SIG-M5 treated with dmso at 0.1 percent for 504 hours (cell line): ENCODE measurements around the gene OR4D1.

Experiments
- DNase-seq: peaks from one replicate; lab custom pipeline; 2025; ENCODE audit not compliant: unreplicated experiment; lab: John Stamatoyannopoulos, UW

The OR4D1 gene

DNA sequence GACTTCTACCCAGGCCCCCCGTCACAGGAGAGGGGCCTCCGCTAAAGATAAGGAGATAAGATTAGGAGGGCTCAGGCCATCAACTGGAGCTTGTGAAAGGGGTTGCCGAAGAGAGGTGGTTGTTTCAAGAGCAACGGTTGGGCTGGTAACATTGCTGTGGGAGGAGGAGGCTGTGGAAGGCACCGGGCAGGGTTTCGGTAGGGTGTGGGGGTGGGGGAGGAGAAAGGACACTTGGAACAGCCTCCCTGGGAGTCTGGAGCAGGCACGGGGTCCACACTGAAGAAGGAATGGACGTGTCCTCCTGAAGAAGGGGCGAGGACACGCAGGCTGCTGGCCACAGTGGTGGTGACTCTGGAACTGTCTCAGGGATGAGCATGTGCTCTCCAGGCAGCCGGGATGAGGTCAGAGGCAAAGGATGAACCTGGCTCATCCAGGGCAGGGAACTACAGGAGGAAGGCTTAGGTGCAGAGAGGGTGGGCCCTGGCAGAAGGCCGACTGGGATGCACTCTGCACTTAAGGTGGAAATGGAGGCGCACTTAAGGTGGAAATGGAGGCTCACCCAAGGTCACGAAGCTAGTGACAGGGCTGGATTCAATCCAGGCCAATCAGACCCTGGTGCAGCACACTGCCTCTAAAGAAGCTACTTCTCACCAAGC, 43.2 kb downstream of the OR4D1 start:
- no peak for DNase-seq

DNA sequence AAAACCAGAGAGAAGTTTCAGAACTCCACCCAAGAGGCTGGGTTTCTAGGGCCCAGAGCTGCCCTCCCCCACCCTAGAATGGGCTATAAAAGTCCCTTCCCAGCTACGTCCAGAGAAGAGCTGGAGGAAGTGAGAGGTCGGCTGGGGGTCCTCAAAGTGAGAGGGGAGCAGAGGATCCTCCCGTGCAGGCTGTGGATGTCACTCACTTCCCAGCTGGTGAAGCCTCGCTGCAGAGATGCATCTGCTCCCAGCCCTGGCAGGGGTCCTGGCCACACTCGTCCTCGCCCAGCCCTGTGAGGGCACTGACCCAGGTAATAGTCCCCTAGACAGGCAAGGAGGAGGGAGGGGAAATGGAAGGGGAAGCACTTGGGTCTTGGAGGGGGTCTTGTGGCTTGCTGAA, 44.4 kb downstream of the OR4D1 start, which contains the start of gene EPX:
TSS of gene EPX (plus strand) at position 115 of the 400 bp plus-strand sequence. CDS start at position 236, 121 bp downstream.
- no peak for DNase-seq

DNA sequence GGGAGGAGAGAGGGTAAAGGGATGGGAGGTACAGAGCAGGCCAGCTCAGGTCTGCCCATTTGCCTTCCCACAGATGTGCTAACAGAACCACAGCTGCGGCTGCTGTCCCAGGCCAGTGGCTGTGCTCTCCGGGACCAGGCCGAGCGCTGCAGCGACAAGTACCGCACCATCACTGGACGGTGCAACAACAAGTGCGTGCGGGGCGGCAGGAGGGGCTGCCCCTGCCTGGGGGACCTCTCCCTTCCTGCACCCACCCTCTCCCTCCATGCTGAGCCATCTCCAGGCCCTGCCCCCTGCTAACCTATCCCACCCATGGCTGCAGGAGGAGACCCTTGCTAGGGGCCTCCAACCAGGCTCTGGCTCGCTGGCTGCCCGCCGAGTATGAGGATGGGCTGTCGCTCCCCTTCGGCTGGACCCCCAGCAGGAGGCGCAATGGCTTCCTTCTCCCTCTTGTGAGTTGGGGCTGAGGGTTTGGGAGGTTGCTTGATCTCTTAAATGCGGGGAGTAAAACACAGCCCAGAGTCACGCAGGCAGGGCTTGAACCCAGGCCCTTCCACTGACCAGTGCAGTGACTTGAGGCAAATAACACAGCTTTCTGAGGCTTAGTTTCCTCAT, 45.6 kb downstream of the OR4D1 start:
- no peak for DNase-seq

DNA sequence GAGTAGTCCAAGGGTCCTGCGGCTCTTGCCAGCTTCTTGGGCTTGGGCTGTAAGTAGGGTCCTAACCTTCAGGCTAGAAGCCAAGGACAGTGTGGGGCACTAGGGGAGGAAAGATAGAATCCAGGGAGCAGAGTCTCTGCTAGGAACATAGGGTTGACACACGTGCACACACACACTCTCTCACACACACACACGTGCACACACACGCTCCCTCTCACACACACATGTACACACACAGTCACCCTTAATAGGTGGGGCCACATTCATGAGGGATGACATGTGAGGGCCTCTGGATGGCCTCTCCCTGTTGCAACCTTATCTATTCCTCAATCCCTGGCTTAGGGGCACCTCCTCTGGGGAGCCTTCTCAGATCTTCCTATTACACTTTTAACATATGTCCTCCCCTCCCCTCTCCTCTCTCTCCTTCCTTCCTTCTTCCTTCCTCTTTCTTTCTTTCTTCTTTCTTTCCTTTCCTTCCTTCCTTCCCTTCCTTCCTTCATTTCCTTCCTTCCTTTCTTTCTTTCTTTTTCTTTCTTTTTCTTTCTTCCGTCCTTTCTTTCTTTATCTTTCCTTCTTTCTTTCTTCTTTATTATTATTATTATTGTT, 47.4 kb downstream of the OR4D1 start:
- DNase-seq: no peak

DNA sequence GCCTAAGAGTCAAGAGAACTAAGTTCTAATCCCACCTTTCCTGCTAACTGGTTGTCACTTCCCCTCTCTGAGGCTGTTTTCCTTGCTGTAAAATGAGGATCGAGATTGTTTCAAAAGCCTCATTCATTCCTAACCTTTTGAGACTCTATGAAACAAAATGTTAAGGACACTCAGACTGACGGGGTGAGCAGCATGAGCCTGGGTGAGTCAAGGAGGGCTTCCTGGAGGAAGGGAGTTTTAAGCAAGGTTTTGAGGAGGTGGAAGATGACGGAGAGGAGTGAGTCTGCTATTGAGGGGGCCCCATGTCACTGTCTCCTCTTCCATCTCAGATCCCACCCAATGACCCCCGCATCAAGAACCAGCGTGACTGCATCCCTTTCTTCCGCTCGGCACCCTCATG, 48.4 kb downstream of the OR4D1 start:
- no peak for DNase-seq

DNA sequence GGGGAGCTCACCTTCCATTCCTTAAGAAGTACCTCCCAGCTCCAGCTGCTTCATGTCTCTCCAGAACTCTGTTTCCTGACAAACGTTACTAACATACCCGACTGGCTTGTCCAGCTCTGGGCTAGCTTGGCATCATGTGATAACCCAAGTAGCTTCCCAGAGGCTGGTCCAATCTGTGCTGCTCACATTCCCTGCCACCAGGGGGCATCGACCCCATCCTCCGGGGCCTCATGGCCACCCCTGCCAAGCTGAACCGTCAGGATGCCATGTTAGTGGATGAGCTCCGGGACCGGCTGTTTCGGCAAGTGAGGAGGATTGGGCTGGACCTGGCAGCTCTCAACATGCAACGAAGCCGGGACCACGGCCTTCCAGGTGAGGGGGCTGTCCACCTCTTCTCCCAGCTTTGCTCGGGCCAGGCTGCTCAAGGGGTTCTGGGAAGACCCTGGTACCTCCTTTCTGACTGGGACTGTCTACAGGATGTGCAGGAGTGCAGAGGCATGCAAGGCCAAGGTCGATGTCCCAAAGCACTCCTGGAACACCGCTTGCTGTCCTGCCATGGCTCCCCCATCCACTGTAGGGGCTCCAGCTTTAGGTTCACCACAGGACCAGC, 51.9 kb downstream of the OR4D1 start:
- peak; percentile 74 for DNase-seq

DNA sequence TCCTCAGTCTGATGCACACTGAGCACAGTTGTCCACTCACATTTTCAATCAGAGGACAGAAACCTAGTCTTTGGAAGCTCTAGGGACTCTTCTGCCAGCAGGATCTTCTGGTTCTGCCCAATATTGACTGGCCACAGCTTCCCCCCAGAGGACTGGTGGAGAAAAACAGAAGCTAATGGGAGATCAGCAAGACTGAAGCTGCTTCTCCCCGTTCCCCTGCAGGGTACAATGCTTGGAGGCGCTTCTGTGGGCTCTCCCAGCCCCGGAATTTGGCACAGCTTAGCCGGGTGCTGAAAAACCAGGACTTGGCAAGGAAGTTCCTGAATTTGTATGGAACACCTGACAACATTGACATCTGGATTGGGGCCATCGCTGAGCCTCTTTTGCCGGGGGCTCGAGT, 54.7 kb downstream of the OR4D1 start:
- no peak for DNase-seq

DNA sequence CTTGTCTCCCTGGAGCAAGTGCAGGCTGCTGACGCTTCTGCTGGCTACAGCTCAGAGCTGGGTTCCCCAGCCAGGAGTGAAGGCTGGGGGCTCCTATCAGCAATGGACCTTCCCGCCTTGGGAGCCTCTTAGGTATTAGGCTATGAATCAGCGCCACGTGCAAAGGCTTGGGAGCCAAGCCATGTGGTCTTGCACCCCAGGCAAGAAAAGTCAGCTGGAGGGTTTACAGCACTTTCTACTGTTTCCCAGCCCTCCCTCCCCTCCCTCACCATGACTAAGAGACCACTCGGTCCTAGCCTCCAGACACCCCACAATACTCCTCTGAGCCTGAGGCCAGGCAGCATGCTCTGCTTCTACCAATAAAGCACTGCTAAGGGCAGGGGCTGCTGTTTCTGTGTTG, 56.6 kb downstream of the OR4D1 start:
- DNase-seq: no peak

DNA sequence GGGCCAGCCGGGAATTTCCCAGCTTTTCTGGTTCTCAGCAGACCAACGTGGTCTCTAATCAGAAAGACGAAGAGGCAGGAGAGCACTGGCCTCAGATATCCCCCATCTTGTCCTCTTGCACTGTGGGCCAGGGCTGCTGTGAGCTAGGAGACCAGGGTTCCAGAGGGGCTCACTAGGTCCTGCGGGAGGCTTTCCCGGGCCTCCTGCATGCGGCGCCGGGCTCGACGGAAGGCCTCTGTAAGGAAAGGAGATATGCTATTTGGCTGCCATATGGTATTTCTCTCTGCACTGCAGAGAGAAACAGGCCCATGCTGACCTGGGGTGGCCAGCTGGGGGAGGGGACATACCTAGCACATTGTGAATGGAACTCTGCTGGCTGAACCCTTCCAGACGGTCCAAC, 57.8 kb downstream of the OR4D1 start:
- DNase-seq: no peak

DNA sequence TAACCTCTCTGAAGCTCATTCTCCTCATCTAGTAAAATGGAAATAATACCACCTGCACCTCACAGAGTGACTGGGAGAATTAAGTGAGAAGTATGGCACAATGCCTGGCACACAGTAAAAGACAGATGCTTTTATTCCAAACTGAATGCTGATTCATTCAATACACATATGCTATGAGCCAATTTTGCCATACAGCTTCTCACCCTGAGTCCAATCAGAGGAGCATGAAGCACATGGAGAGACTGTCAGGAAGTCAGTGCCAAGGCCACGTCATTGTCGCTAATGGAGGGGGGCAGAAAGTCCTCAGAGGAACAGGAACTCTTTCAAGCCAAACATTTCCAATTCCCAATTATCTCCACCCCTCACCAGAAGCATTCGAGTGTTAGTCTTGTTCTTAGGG, 59.3 kb downstream of the OR4D1 start:
- no peak for DNase-seq

DNA sequence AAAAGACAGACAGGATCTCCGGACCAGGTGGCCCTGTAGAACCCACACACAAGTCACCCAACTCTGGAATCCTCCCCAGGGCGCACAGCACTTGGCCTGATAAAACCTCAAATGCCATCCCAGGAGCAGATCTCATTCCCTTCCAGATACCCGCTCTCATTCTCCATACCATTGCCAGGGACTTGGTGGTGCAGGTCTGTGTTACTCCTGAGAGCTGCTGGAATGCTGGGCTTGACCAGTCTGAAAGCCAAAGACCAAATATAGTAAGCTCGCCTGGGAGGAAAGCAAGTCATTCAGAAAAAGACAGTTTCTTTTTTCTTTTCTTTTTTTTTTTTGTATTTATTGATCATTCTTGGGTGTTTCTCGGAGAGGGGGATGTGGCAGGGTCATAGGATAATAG, 60.2 kb downstream of the OR4D1 start:
- no peak for DNase-seq
